GM12878 (cell line): ENCODE results near the gene HOXA1. TPM values are rescaled to one million over a fixed set of nuclear protein-coding genes. Genes with fewer than 3 reads are reported as not detected.

Experiments
- ATAC-seq: fragments of 200-7000 bp; cut with Tn5 transposase; 3 replicates; pipeline ENCODE4 v1.9.1; 2020; ENCODE audit warnings: mild to moderate bottlenecking, moderate library complexity
- BruUV-seq: library from RNA; stranded (reverse); fragments of 400-500 nt; replicated peaks from 2 replicates; lab custom pipeline; 2021; lab: Mats Ljungman, UMichigan
- CTCF ChIA-PET: fragments of 300-600 bp; sonication (Branson Sonifier 250); formaldehyde crosslinking; extraction: SDS; loops from one replicate; lab custom pipeline; 2021; ENCODE audit warnings: inconsistent platforms; lab: Yijun Ruan, JAX
- POLR2A ChIA-PET: fragments of 350-600 bp; formaldehyde crosslinking; extraction: SDS; loops from one replicate; lab custom pipeline; 2021; ENCODE audit warnings: inconsistent platforms; lab: Charles Lee
- RAD21 ChIA-PET: fragments of 300-600 bp; sonication (Branson Sonifier 250); formaldehyde crosslinking; loops from one replicate; lab custom pipeline; 2023; ENCODE audit warnings: antibody characterized with exemption; ENCODE audit not compliant: unreplicated experiment; lab: Charles Lee
- SMC1A ChIA-PET: fragments of 300-600 bp; sonication (Branson Sonifier 250); formaldehyde crosslinking; loops from one replicate; lab custom pipeline; 2023; ENCODE audit not compliant: unreplicated experiment, uncharacterized antibody; lab: Charles Lee
- DNase-seq: peaks from one replicate; pipeline ENCODE4 v3.0.0-alpha.2; 2011; ENCODE audit warnings: low read depth, low spot score
- FAIRE-seq: peaks from 3 replicates; lab custom pipeline; 2011; peaks lifted over from hg19 to GRCh38; lab: Jason Lieb, UNC
- H2AFZ ChIP-seq: 2 replicates; pipeline ENCODE4 v1.6.0; 2011; ENCODE audit warnings: low read depth, low read length, control low read depth; ENCODE audit not compliant: control insufficient read depth
- H3K27ac ChIP-seq: 2 replicates; pipeline ENCODE4 v1.5.1; 2011; ENCODE audit warnings: control low read depth; ENCODE audit not compliant: control insufficient read depth, insufficient read depth
- H3K27me3 ChIP-seq, 2 experiments: replicated peaks in 1 of 2; 2 replicates each; pipeline versions ENCODE4 v1.6.0 to v1.6.1; 2011; ENCODE audit warnings: low read length in 1 of 2; ENCODE audit not compliant: control insufficient read depth in 2 of 2, insufficient read depth in 2 of 2
- H3K36me3 ChIP-seq, 2 experiments: 2 replicates each; pipeline ENCODE4 v1.5.1; 2011; ENCODE audit warnings: low read length in 1 of 2; ENCODE audit not compliant: control insufficient read depth in 2 of 2, insufficient read depth in 2 of 2
- H3K4me1 ChIP-seq: 2 replicates; pipeline ENCODE4 v1.6.1; 2011; ENCODE audit warnings: mild to moderate bottlenecking, low read length, moderate library complexity, mixed read lengths; ENCODE audit not compliant: control insufficient read depth, insufficient read depth
- H3K4me2 ChIP-seq: 2 replicates; pipeline ENCODE4 v1.6.0; 2011; ENCODE audit warnings: control low read depth; ENCODE audit not compliant: control insufficient read depth, insufficient read depth
- H3K4me3 ChIP-seq: fragments of 200-600 bp; sonication (generic); 2 replicates; pipeline ENCODE4 v1.5.1; 2016
- H3K79me2 ChIP-seq: 2 replicates; pipeline ENCODE4 v1.6.0; 2011; ENCODE audit warnings: low read length; ENCODE audit not compliant: control insufficient read depth, insufficient read depth
- H3K9ac ChIP-seq: 2 replicates; pipeline ENCODE4 v1.8.0; 2011; ENCODE audit warnings: low read length, control low read depth, mixed read lengths; ENCODE audit not compliant: control insufficient read depth, insufficient read depth
- H3K9me3 ChIP-seq: replicated peaks from 3 replicates; pipeline ENCODE4 v1.5.1; 2011; ENCODE audit warnings: mild to moderate bottlenecking, low read length; ENCODE audit not compliant: control insufficient read depth, insufficient read depth
- H4K20me1 ChIP-seq: 2 replicates; pipeline ENCODE4 v1.6.0; 2011; ENCODE audit not compliant: control insufficient read depth, insufficient read depth
- BRCA1 ChIP-seq: IDR thresholded peaks from 2 replicates; pipeline ENCODE4 v1.6.1; 2011; ENCODE audit warnings: low read depth, low read length, improper control_type of control experiment
- EZH2 ChIP-seq: IDR thresholded peaks from 2 replicates; pipeline ENCODE4 v1.6.1; 2012; ENCODE audit warnings: low read depth, mild to moderate bottlenecking, control low read depth, inconsistent platforms, low read length, borderline replicate concordance; ENCODE audit not compliant: control insufficient read depth
- RAD51 ChIP-seq: fragments of 450-650 bp; IDR thresholded peaks from 2 replicates; pipeline ENCODE4 v1.6.1; 2016; ENCODE audit warnings: moderate library complexity, mild to moderate bottlenecking, inconsistent platforms
- RB1 ChIP-seq: fragments of 450-650 bp; formaldehyde crosslinking; IDR thresholded peaks from 2 replicates; pipeline ENCODE4 v1.6.1; 2017; ENCODE audit warnings: mild to moderate bottlenecking, borderline replicate concordance
- RELA ChIP-seq: fragments of 450-650 bp; IDR thresholded peaks from 2 replicates; pipeline ENCODE4 v1.8.0; 2014; ENCODE audit warnings: borderline replicate concordance; ENCODE audit not compliant: partially characterized antibody
- ZNF207 ChIP-seq: fragments of 450-650 bp; IDR thresholded peaks from 2 replicates; pipeline ENCODE4 v1.6.1; 2014; ENCODE audit warnings: antibody characterized with exemption, mild to moderate bottlenecking, borderline replicate concordance
- ZNF592 ChIP-seq: fragments of 450-650 bp; IDR thresholded peaks from 2 replicates; pipeline ENCODE4 v1.6.1; 2017; ENCODE audit warnings: mild to moderate bottlenecking, moderate library complexity
- WGBS: methylation state at CpG from one replicate; pipeline ENCODE4 v1.1.6; 2016; ENCODE audit warnings: low lambda C conversion rate; ENCODE audit not compliant: insufficient replicate concordance, insufficient coverage; ENCODE audit errors: missing lambda C conversion rate; 5-methylcytosine and 5-hydroxymethylcytosine counted together
- in situ Hi-C: fragments of 300-500 bp; cut with MboI; formaldehyde crosslinking; loops from 9 replicates; pipeline ENCODE4 v1.14.3; 2018; ENCODE audit warnings: mixed read lengths
- intact Hi-C: fragments of 100-400 bp; cut with micrococcal nuclease; formaldehyde crosslinking; loops from one replicate; pipeline ENCODE4 v1.14.2; 2022; ENCODE audit not compliant: unreplicated experiment
- polyA plus RNA-seq, 11 experiments: library from polyadenylated mRNA; depleted of rRNA in 4 of 11; unstranded in 6 of 11; stranded (reverse) in 5 of 11; fragments of >200 nt; fragmentation: Nextera tagmentation in 4 of 11; fragmentation: Illumina TruSeq in 1 of 11; extraction: Ambion mirVana in 4 of 11; extraction: Trizol in 1 of 11; gene quantifications; 1 replicate in 1 of 11; 2 replicates in 10 of 11; pipeline versions ENCODE4 v1.2.1 to v1.2.3, GENCODE V29; 2011 to 2016; ENCODE audit warnings: inconsistent platforms in 2 of 11, missing spikeins in 2 of 11, low read depth in 1 of 11
- total RNA-seq, 4 experiments: library from RNA; depleted of rRNA in 3 of 4; stranded (reverse); fragments of >200 nt in 3 of 4; fragmentation: Illumina TruSeq in 1 of 4; extraction: Trizol in 1 of 4; gene quantifications; 2 replicates each; pipeline versions ENCODE4 v1.2.1 to v1.2.3, GENCODE V29; 2013 to 2021

The HOXA1 gene
- total and polyA plus RNA-seq, 10 of the 15 experiments (the other 5 are each of a cell fraction or from before 2014, with no cell fraction given), result 0.06 to 1.7 (median 0.18) TPM; not detected in 3

GRCh38 chr7:27124096-27124901, 28.5 kb upstream of the HOXA1 start:
- ChIA-PET RAD21 (no interaction called here), POLR2A (no interaction called here), SMC1A (no interaction called here), CTCF (no interaction called here)
- ATAC-seq (no peak), FAIRE-seq (no peak), DNase-seq (no peak)
- no peak overlapping the region for H2AFZ ChIP-seq
- in situ Hi-C loops (no loop called here), intact Hi-C loops (no loop called here)
- TF ChIP-seq RELA, result no peak
- peak; percentile 50; the same call in 1 of the 2 replicates for TF ChIP-seq RAD51
- no peak for TF ChIP-seq EZH2
- no peak overlapping the region for H3K4me2 ChIP-seq
- no peak overlapping the region for H3K27ac ChIP-seq
- no peaks in the 10 kb centered on the region for H4K20me1 ChIP-seq
- H3K79me2 ChIP-seq, result no peaks in the 10 kb centered on the region
- no peaks in the 10 kb centered on the region for H3K4me1 ChIP-seq
- no peaks in the 10 kb centered on the region for H3K36me3 ChIP-seq
- H3K9ac ChIP-seq, result no peak overlapping the region
- no TSS peak for BruUV-seq
- H3K27me3 ChIP-seq, result peaks cover 0 to 2% of the 10 kb centered on the region in 2 experiments; a peak in 3 of 4 replicates
- H3K9me3 ChIP-seq, result no peaks in the 10 kb centered on the region
- H3K4me3 ChIP-seq, result no peak overlapping the region
- WGBS, result 81% methylated on average over 43 of the region's 43 CpGs

GRCh38 chr7:27123477-27124053, 27.8 kb upstream of the HOXA1 start:
- no peaks in the 10 kb centered on the region for H3K79me2 ChIP-seq
- H3K36me3 ChIP-seq, result no peaks in the 10 kb centered on the region
- ChIA-PET RAD21 (no interaction called here), POLR2A (no interaction called here), CTCF (no interaction called here), SMC1A (no interaction called here)
- no peak overlapping the region for H2AFZ ChIP-seq
- H3K4me1 ChIP-seq, result no peaks in the 10 kb centered on the region
- H3K27me3 ChIP-seq, result peaks cover 0 to 2% of the 10 kb centered on the region in 2 experiments; a peak in 3 of 4 replicates
- no peak for DNase-seq
- H3K9me3 ChIP-seq, result no peaks in the 10 kb centered on the region
- WGBS, result 84% methylated on average over 26 of the region's 26 CpGs
- in situ Hi-C loops, result no loop called here
- BruUV-seq, result no TSS peak
- intact Hi-C loops, result no loop called here
- H3K27ac ChIP-seq, result no peak overlapping the region
- no peak for TF ChIP-seq ZNF207
- TF ChIP-seq ZNF592, result no peak
- TF ChIP-seq BRCA1, result no peak
- TF ChIP-seq RB1, result no peak
- no peak for FAIRE-seq
- no peaks in the 10 kb centered on the region for H4K20me1 ChIP-seq
- no peak for ATAC-seq
- H3K4me2 ChIP-seq, result no peak overlapping the region
- H3K4me3 ChIP-seq, result no peak overlapping the region
- no peak overlapping the region for H3K9ac ChIP-seq
